WTC11 (cell line): Measurements from ENCODE around the gene WRAP73.

Source experiments
- ARID4B ChIP-seq: sonication (generic); formaldehyde crosslinking; IDR thresholded peaks from 2 replicates; pipeline ENCODE4 v1.8.0; 2023; ENCODE audit warnings: missing genetic modification reagents, mild to moderate bottlenecking, borderline replicate concordance
- CTCF ChIP-seq: fragments of 200-600 bp; IDR thresholded peaks from 2 replicates; pipeline ENCODE4 v1.8.0; 2022; ENCODE audit warnings: antibody characterized with exemption
- ELF4 ChIP-seq: sonication (generic); formaldehyde crosslinking; IDR thresholded peaks from 2 replicates; pipeline ENCODE4 v1.8.1; 2022; ENCODE audit warnings: low read depth, mild to moderate bottlenecking, moderate library complexity, missing genetic modification reagents
- TCF7 ChIP-seq: sonication (generic); formaldehyde crosslinking; IDR thresholded peaks from 2 replicates; pipeline ENCODE4 v1.8.0; 2022; ENCODE audit warnings: mild to moderate bottlenecking, low read depth, missing genetic modification reagents, moderate library complexity
- TEAD4 ChIP-seq: sonication (generic); formaldehyde crosslinking; IDR thresholded peaks from 2 replicates; pipeline ENCODE4 v1.8.0; 2022; ENCODE audit warnings: mild to moderate bottlenecking, missing genetic modification reagents
- TP53 ChIP-seq: sonication (generic); formaldehyde crosslinking; IDR thresholded peaks from 2 replicates; pipeline ENCODE4 v1.8.1; 2023; ENCODE audit warnings: mild to moderate bottlenecking, missing genetic modification reagents
- TF ChIP-seq, protein P1 (sequence below): sonication (generic); formaldehyde crosslinking; IDR thresholded peaks from 2 replicates; pipeline ENCODE4 v1.8.0; 2022; ENCODE audit warnings: mild to moderate bottlenecking, missing genetic modification reagents
- TF ChIP-seq, protein P2 (sequence below): sonication (generic); formaldehyde crosslinking; IDR thresholded peaks from 2 replicates; pipeline ENCODE4 v1.8.1; 2022; ENCODE audit warnings: low read depth, missing genetic modification reagents, borderline replicate concordance
- TF ChIP-seq, protein P3 (sequence below): sonication (generic); formaldehyde crosslinking; IDR thresholded peaks from 2 replicates; pipeline ENCODE4 v1.8.0; 2022; ENCODE audit warnings: mild to moderate bottlenecking, missing genetic modification reagents
- TF ChIP-seq, protein P4 (sequence below): fragments of 250-450 bp; sonication (Bioruptor Pico); IDR thresholded peaks from 2 replicates; pipeline ENCODE4 v1.9.0; 2021; ENCODE audit warnings: mild to moderate bottlenecking, borderline replicate concordance
- TF ChIP-seq, protein P5 (sequence below): sonication (generic); formaldehyde crosslinking; IDR thresholded peaks from 2 replicates; pipeline ENCODE4 v1.8.1; 2022; ENCODE audit warnings: low read depth, mild to moderate bottlenecking, moderate library complexity, missing genetic modification reagents, borderline replicate concordance

- TF ChIP-seq, protein P1, sequence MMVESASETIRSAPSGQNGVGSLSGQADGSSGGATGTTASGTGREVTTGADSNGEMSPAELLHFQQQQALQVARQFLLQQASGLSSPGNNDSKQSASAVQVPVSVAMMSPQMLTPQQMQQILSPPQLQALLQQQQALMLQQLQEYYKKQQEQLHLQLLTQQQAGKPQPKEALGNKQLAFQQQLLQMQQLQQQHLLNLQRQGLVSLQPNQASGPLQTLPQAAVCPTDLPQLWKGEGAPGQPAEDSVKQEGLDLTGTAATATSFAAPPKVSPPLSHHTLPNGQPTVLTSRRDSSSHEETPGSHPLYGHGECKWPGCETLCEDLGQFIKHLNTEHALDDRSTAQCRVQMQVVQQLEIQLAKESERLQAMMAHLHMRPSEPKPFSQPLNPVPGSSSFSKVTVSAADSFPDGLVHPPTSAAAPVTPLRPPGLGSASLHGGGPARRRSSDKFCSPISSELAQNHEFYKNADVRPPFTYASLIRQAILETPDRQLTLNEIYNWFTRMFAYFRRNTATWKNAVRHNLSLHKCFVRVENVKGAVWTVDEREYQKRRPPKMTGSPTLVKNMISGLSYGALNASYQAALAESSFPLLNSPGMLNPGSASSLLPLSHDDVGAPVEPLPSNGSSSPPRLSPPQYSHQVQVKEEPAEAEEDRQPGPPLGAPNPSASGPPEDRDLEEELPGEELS (CRISPR knock-in tag), result no peak
- TF ChIP-seq CTCF (no peak), ARID4B (CRISPR knock-in tag) (no peak), TEAD4 (no peak), TCF7 (CRISPR knock-in tag) (no peak), TP53 (CRISPR knock-in tag) (no peak), ELF4 (no peak)
- TF ChIP-seq, protein P2, sequence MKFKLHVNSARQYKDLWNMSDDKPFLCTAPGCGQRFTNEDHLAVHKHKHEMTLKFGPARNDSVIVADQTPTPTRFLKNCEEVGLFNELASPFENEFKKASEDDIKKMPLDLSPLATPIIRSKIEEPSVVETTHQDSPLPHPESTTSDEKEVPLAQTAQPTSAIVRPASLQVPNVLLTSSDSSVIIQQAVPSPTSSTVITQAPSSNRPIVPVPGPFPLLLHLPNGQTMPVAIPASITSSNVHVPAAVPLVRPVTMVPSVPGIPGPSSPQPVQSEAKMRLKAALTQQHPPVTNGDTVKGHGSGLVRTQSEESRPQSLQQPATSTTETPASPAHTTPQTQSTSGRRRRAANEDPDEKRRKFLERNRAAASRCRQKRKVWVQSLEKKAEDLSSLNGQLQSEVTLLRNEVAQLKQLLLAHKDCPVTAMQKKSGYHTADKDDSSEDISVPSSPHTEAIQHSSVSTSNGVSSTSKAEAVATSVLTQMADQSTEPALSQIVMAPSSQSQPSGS (CRISPR knock-in tag), result no peak
- TF ChIP-seq, protein P3, sequence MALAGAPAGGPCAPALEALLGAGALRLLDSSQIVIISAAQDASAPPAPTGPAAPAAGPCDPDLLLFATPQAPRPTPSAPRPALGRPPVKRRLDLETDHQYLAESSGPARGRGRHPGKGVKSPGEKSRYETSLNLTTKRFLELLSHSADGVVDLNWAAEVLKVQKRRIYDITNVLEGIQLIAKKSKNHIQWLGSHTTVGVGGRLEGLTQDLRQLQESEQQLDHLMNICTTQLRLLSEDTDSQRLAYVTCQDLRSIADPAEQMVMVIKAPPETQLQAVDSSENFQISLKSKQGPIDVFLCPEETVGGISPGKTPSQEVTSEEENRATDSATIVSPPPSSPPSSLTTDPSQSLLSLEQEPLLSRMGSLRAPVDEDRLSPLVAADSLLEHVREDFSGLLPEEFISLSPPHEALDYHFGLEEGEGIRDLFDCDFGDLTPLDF (CRISPR knock-in tag), result no peak
- TF ChIP-seq, protein P4, sequence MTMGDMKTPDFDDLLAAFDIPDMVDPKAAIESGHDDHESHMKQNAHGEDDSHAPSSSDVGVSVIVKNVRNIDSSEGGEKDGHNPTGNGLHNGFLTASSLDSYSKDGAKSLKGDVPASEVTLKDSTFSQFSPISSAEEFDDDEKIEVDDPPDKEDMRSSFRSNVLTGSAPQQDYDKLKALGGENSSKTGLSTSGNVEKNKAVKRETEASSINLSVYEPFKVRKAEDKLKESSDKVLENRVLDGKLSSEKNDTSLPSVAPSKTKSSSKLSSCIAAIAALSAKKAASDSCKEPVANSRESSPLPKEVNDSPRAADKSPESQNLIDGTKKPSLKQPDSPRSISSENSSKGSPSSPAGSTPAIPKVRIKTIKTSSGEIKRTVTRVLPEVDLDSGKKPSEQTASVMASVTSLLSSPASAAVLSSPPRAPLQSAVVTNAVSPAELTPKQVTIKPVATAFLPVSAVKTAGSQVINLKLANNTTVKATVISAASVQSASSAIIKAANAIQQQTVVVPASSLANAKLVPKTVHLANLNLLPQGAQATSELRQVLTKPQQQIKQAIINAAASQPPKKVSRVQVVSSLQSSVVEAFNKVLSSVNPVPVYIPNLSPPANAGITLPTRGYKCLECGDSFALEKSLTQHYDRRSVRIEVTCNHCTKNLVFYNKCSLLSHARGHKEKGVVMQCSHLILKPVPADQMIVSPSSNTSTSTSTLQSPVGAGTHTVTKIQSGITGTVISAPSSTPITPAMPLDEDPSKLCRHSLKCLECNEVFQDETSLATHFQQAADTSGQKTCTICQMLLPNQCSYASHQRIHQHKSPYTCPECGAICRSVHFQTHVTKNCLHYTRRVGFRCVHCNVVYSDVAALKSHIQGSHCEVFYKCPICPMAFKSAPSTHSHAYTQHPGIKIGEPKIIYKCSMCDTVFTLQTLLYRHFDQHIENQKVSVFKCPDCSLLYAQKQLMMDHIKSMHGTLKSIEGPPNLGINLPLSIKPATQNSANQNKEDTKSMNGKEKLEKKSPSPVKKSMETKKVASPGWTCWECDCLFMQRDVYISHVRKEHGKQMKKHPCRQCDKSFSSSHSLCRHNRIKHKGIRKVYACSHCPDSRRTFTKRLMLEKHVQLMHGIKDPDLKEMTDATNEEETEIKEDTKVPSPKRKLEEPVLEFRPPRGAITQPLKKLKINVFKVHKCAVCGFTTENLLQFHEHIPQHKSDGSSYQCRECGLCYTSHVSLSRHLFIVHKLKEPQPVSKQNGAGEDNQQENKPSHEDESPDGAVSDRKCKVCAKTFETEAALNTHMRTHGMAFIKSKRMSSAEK (CRISPR knock-in tag), result no peak
- TF ChIP-seq, protein P5, sequence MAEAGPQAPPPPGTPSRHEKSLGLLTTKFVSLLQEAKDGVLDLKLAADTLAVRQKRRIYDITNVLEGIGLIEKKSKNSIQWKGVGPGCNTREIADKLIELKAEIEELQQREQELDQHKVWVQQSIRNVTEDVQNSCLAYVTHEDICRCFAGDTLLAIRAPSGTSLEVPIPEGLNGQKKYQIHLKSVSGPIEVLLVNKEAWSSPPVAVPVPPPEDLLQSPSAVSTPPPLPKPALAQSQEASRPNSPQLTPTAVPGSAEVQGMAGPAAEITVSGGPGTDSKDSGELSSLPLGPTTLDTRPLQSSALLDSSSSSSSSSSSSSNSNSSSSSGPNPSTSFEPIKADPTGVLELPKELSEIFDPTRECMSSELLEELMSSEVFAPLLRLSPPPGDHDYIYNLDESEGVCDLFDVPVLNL (CRISPR knock-in tag), result no peak
These were observed 534 bp upstream of the WRAP73 start for GRCh38 chr1:3650248-3651025.
